OCI-LY7 (cell line): ENCODE results near the gene BTN1A1. TPM values are rescaled to one million over a fixed set of nuclear protein-coding genes. Genes with fewer than 3 reads are reported as not detected.

Experiments
- BruUV-seq: library from RNA; stranded (reverse); fragments of 400-500 nt; replicated peaks from 2 replicates; lab custom pipeline; 2021; lab: Mats Ljungman, UMichigan
- CTCF ChIA-PET: fragments of 300-600 bp; sonication (Branson Sonifier 250); formaldehyde crosslinking; loops from one replicate; lab custom pipeline; 2022; ENCODE audit warnings: antibody characterized with exemption; ENCODE audit not compliant: unreplicated experiment; lab: Charles Lee
- POLR2A ChIA-PET: fragments of 300-600 bp; sonication (Branson Sonifier 250); formaldehyde crosslinking; loops from one replicate; lab custom pipeline; 2022; ENCODE audit warnings: antibody characterized with exemption; lab: Charles Lee
- DNase-seq: peaks from one replicate; pipeline ENCODE4 v3.0.0-alpha.2; 2015; ENCODE audit warnings: low spot score
- H2AFZ ChIP-seq: fragments of 200-600 bp; sonication (generic), shearing (Covaris generic); 2 replicates; pipeline ENCODE4 v1.6.1; 2014; ENCODE audit warnings: mild to moderate bottlenecking, antibody characterized with exemption, low read length, moderate library complexity
- H3K27ac ChIP-seq: fragments of 200-600 bp; sonication (generic); 2 replicates; pipeline ENCODE4 v1.5.1; 2014; ENCODE audit warnings: mixed run types, low read depth, mild to moderate bottlenecking, moderate library complexity, low read length, inconsistent platforms; ENCODE audit not compliant: poor library complexity, severe bottlenecking
- H3K36me3 ChIP-seq: fragments of 200-600 bp; sonication (generic); 2 replicates; pipeline ENCODE4 v1.6.1; 2014; ENCODE audit warnings: mild to moderate bottlenecking, antibody characterized with exemption, low read length, moderate library complexity, mixed read lengths; ENCODE audit not compliant: insufficient read depth
- H3K4me1 ChIP-seq: fragments of 200-600 bp; sonication (generic); 2 replicates; pipeline ENCODE4 v1.5.1; 2014; ENCODE audit warnings: mild to moderate bottlenecking, low read length; ENCODE audit not compliant: insufficient read depth, poor library complexity, severe bottlenecking
- H3K4me2 ChIP-seq: fragments of 200-600 bp; sonication (generic); 2 replicates; pipeline ENCODE4 v1.6.1; 2014; ENCODE audit warnings: mild to moderate bottlenecking, low read length
- H3K4me3 ChIP-seq: fragments of 200-600 bp; sonication (generic); 2 replicates; pipeline ENCODE4 v1.5.1; 2014; ENCODE audit warnings: mild to moderate bottlenecking, low read depth, low read length; ENCODE audit not compliant: poor library complexity, severe bottlenecking
- H3K79me2 ChIP-seq: fragments of 200-600 bp; sonication (generic); 2 replicates; pipeline ENCODE4 v1.6.1; 2016; ENCODE audit warnings: low read depth, mild to moderate bottlenecking, low read length, moderate library complexity, mixed read lengths; ENCODE audit not compliant: insufficient read depth
- H3K9me2 ChIP-seq: fragments of 200-600 bp; sonication (generic); 2 replicates; pipeline ENCODE4 v1.6.1; 2016; ENCODE audit warnings: mild to moderate bottlenecking, low read length, mixed read lengths; ENCODE audit not compliant: insufficient read depth
- H3K9me3 ChIP-seq: fragments of 200-600 bp; sonication (generic); 2 replicates; pipeline ENCODE4 v1.6.1; 2014; ENCODE audit warnings: mild to moderate bottlenecking, mixed run types, low read length, mixed read lengths
- H4K20me1 ChIP-seq: fragments of 200-600 bp; sonication (generic); 2 replicates; pipeline ENCODE4 v1.6.1; 2014; ENCODE audit warnings: mild to moderate bottlenecking, antibody characterized with exemption, low read length, moderate library complexity, mixed read lengths; ENCODE audit not compliant: insufficient read depth
- EZH2phosphoT487 ChIP-seq: fragments of 200-600 bp; sonication (generic); IDR thresholded peaks from 2 replicates; pipeline ENCODE4 v1.6.1; 2018; ENCODE audit warnings: low read depth, borderline replicate concordance, mild to moderate bottlenecking, mixed run types, antibody characterized with exemption, low read length, moderate library complexity, mixed read lengths
- intact Hi-C: fragments of 100-400 bp; cut with micrococcal nuclease; formaldehyde crosslinking; loops from one replicate; pipeline ENCODE4 v1.10.0; 2022; ENCODE audit not compliant: unreplicated experiment
- total RNA-seq, 2 experiments: library from RNA; depleted of rRNA in 1 of 2; stranded (reverse); fragments of >200 nt in 1 of 2; shearing (Covaris generic) in 1 of 2; gene quantifications; 2 replicates each; pipeline ENCODE4 v1.2.3, GENCODE V29; 2014 to 2022
- TF ChIP-seq, protein P1 (sequence below): fragments of 200-600 bp; sonication (generic); conservative IDR thresholded peaks from 2 replicates; pipeline ENCODE4 v1.5.1; 2014; ENCODE audit warnings: mild to moderate bottlenecking, antibody characterized with exemption, low read length, moderate library complexity, mixed read lengths

Gene BTN1A1
- total RNA-seq, 2 experiments from 2014 or later = 0.25 to 1.0 TPM

- Histone ChIP-seq H3K79me2 (no peaks in the 10 kb centered on the region), H4K20me1 (no peaks in the 10 kb centered on the region), H3K4me1 (peaks cover 29% of the 10 kb centered on the region), H3K36me3 (no peaks in the 10 kb centered on the region), H2AFZ (no peak overlapping the region), H3K9me2 (no peaks in the 10 kb centered on the region), H3K27ac (no peak overlapping the region), H3K9me3 (no peaks in the 10 kb centered on the region), H3K4me2 (no peak overlapping the region), H3K4me3 (no peak overlapping the region)
- BruUV-seq = no TSS peak
- intact Hi-C loops = no loop called here
- no peak for DNase-seq
- TF ChIP-seq, protein P1, sequence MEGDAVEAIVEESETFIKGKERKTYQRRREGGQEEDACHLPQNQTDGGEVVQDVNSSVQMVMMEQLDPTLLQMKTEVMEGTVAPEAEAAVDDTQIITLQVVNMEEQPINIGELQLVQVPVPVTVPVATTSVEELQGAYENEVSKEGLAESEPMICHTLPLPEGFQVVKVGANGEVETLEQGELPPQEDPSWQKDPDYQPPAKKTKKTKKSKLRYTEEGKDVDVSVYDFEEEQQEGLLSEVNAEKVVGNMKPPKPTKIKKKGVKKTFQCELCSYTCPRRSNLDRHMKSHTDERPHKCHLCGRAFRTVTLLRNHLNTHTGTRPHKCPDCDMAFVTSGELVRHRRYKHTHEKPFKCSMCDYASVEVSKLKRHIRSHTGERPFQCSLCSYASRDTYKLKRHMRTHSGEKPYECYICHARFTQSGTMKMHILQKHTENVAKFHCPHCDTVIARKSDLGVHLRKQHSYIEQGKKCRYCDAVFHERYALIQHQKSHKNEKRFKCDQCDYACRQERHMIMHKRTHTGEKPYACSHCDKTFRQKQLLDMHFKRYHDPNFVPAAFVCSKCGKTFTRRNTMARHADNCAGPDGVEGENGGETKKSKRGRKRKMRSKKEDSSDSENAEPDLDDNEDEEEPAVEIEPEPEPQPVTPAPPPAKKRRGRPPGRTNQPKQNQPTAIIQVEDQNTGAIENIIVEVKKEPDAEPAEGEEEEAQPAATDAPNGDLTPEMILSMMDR = no peak
- no peak for TF ChIP-seq EZH2phosphoT487
- ChIA-PET CTCF (no interaction called here), POLR2A (interaction anchor here (0.7 to 1.3 kb wide), 4 partner anchors 8 to 291 kb away, joined by 3 to 5 read pairs (median 4); no protein-coding TSS in a partner anchor)
These were observed 24.7 kb downstream of the BTN1A1 start for GRCh38 chr6:26524722-26525370.

DNA sequence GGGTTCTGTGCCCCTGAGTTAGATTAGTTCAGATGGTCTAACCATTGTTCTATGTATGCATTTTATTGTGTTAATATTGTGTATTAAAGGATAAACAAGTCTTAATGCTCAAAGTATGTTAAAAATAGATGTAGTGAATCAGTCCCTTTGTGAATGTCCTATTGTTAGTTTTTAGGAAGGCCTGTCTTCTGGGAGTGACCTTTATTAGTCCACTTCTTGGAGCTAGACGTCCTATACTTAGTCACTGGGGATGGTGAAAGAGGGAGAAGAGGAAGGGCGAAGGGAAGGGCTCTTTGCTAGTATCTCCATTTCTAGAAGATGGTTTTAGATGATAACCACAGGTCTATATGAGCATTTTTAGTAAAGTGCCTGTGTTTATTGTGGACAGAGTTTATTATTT lies 25.7 kb downstream of the BTN1A1 start:
- Histone ChIP-seq H3K4me3 (no peak overlapping the region), H3K9me2 (no peaks in the 10 kb centered on the region), H3K9me3 (no peaks in the 10 kb centered on the region), H3K79me2 (no peaks in the 10 kb centered on the region), H4K20me1 (no peaks in the 10 kb centered on the region), H3K4me1 (peaks cover 22% of the 10 kb centered on the region), H3K27ac (no peak overlapping the region), H3K36me3 (no peaks in the 10 kb centered on the region), H3K4me2 (no peak overlapping the region), H2AFZ (no peak overlapping the region)
- DNase-seq = no peak
- ChIA-PET POLR2A (interaction anchor here (0.7 kb wide), 1 partner anchor 292 kb away, joined by 4 read pairs; no protein-coding TSS in a partner anchor), CTCF (no interaction called here)
- BruUV-seq = no TSS peak
- no peak for TF ChIP-seq EZH2phosphoT487
- TF ChIP-seq, protein P1 = no peak
- intact Hi-C loops = no loop called here

- no peaks in the 10 kb centered on the region for H4K20me1 ChIP-seq
- no peak overlapping the region for H3K4me2 ChIP-seq
- TF ChIP-seq EZH2phosphoT487 = no peak
- TF ChIP-seq, protein P1 = no peak
- DNase-seq = no peak
- no peak overlapping the region for H3K4me3 ChIP-seq
- intact Hi-C loops = no loop called here
- H2AFZ ChIP-seq = no peak overlapping the region
- POLR2A ChIA-PET = no interaction called here
- H3K27ac ChIP-seq = no peak overlapping the region
- CTCF ChIA-PET = no interaction called here
- no peaks in the 10 kb centered on the region for H3K79me2 ChIP-seq
- no peaks in the 10 kb centered on the region for H3K36me3 ChIP-seq
- H3K9me2 ChIP-seq = no peaks in the 10 kb centered on the region
- BruUV-seq = no TSS peak
- H3K4me1 ChIP-seq = peaks cover 17% of the 10 kb centered on the region
- no peaks in the 10 kb centered on the region for H3K9me3 ChIP-seq
These were observed 26.8 kb downstream of the BTN1A1 start for GRCh38 chr6:26526928-26527327.
